ENCODE results near the gene ARHGAP10. TPM values are rescaled to one million over a fixed set of nuclear protein-coding genes. Genes with fewer than 3 reads are reported as not detected.

The ARHGAP10 gene
- total RNA-seq, 4 donors from 2014 or later: 186 to 296 (median 192) TPM

DNA sequence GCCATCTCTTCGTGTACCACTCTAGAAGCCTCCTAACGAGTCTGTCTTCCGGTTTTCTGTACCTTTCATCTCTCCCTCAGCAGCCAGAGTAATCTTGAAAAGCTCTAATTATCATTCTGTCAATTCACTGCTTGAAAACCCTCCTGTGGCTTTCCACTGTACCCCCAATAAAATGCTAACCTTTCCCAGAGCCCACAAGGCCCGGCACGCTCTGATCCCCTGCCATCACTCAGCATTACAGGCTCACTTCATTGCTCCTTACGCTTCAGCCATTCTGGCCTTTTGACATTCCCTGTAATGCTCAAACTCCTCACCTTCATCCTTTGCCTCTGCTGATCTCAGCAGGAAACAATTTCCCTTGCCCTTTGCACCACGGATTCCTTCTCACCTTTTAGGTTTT lies 112.9 kb downstream of the ARHGAP10 start:
- H3K4me1 ChIP-seq: peaks cover 81 to 99% (median 94%) of the 10 kb centered on the region in 4 donors
- 92% methylated on average over 7 of the region's 7 CpGs for WGBS
- H3K27ac ChIP-seq (replicated peaks in 1 of 4): peak overlapping the region in 3 of 4 donors; percentile 12 to 77 (median 73)
- TF ChIP-seq, protein P1, sequence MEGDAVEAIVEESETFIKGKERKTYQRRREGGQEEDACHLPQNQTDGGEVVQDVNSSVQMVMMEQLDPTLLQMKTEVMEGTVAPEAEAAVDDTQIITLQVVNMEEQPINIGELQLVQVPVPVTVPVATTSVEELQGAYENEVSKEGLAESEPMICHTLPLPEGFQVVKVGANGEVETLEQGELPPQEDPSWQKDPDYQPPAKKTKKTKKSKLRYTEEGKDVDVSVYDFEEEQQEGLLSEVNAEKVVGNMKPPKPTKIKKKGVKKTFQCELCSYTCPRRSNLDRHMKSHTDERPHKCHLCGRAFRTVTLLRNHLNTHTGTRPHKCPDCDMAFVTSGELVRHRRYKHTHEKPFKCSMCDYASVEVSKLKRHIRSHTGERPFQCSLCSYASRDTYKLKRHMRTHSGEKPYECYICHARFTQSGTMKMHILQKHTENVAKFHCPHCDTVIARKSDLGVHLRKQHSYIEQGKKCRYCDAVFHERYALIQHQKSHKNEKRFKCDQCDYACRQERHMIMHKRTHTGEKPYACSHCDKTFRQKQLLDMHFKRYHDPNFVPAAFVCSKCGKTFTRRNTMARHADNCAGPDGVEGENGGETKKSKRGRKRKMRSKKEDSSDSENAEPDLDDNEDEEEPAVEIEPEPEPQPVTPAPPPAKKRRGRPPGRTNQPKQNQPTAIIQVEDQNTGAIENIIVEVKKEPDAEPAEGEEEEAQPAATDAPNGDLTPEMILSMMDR (IDR thresholded peaks at IDR 0.05): no peak
- TF ChIP-seq POLR2AphosphoS5 (IDR thresholded peaks at IDR 0.05) (no peak), POLR2A (IDR thresholded peaks at IDR 0.05; ENCODE audit: low read depth) (no peak), EP300 (IDR thresholded peaks at IDR 0.05) (no peak)
- H3K9me3 ChIP-seq: no peaks in the 10 kb centered on the region
- H3K27me3 ChIP-seq: no peaks in the 10 kb centered on the region
- intact Hi-C loops (cut with DNase I): no loop called here
- peaks cover 0 to 5% (median 0%) of the 10 kb centered on the region in 4 donors for H3K36me3 ChIP-seq
- H3K4me3 ChIP-seq: no peak overlapping the region
- DNase-seq (ENCODE audit: extremely low spot score): no peak

DNA sequence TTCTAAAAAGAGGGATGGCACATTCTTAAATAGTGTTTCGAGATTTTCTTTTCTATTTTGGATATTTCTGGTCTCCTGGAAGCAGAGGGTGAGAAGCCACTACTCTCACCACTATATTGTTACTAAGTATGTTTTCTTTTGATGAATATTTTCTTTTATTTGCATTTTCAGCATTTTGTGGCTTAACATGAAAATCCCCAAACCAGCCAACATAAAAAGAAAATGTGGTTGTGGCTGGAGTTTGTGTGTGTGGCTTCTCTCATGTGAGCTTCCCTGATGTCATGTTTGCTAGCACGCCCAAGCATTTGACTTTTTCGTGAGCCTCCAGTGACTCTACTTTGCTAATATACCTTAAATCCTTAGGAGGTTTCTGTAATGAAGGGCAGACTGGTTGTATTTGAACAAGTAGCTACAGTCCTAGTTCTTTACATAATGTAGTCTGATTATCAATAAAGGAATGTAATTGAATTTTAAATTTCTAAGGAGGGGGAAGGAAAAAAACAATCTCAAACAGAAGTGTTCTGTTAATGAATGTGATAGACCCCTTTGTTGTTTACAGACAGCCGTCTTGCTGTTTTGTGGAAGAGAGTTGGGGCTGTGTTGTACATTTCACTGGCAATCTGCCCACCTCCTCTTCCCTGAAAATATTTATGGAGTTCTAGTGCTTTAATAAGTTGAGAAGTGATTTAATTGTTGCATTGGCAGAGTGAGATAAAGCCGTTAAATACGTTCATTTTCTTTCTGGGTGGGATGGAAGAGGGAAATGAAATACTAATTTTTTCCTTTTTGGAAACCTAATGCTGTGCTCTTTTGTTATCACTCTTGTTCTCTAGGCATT lies 114.6 kb downstream of the ARHGAP10 start:
- Histone ChIP-seq H3K4me1 (peaks cover 65 to 89% (median 76%) of the 10 kb centered on the region in 4 donors), H3K4me3 (no peak overlapping the region), H3K27ac (replicated peaks in 1 of 4) (peak overlapping the region; percentile 64 to 77 (median 69)), H3K9me3 (no peaks in the 10 kb centered on the region), H3K27me3 (no peaks in the 10 kb centered on the region), H3K36me3 (peaks cover 0 to 17% (median 4%) of the 10 kb centered on the region in 4 donors)
- intact Hi-C loops (cut with DNase I): no loop called here
- 70% methylated on average over 6 of the region's 6 CpGs for whole genome bisulfite sequencing
- DNase-seq (ENCODE audit: extremely low spot score): no peak
- no peak for TF ChIP-seq POLR2AphosphoS5 (IDR thresholded peaks at IDR 0.05)
- no peak for TF ChIP-seq EP300 (IDR thresholded peaks at IDR 0.05)
- no peak for TF ChIP-seq POLR2A (IDR thresholded peaks at IDR 0.05; ENCODE audit: low read depth)
- TF ChIP-seq, protein P1 (IDR thresholded peaks at IDR 0.05): no peak

DNA sequence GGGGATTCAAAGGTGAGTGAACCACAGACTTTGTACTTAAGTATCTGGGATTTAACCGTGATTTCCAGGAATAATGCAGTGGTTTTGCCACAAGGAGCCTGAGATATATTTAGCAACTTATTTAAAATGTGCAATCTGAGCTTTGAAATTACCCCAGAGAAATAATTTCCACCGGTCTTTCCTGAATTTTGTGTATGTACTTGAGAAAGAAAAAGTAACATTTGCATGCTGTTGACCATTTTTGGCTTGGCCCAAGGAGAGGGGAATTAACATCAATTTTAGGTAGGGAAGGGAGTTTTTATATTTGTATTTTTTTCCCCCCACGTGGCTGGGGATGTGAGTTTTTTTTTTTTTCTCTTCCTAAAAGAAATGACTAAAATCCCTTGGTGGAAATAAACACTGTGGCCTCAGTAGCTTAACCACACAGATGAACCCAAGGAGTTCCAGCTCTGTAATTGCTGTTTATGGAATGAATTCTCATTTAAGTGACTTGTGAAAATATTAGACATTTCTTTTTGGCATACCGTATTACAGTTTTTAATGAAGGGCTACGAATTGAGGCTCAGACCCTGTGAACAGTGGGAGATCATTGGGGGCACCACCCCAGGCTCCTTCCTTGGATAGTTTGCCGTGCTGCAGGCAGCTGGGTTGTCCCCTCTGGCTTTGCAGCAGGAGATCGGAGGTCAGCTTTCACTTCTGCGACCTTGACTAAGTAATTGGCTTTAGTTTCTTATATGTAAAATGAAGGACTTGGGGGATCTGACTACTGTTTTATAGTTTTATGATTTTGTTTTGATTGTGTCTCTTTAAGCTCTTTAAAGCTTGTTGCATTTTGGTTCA lies 116.1 kb downstream of the ARHGAP10 start:
- no peaks in the 10 kb centered on the region for H3K9me3 ChIP-seq
- intact Hi-C loops (cut with DNase I): no loop called here
- H3K27me3 ChIP-seq: no peaks in the 10 kb centered on the region
- TF ChIP-seq EP300 (IDR thresholded peaks at IDR 0.05) (no peak), POLR2AphosphoS5 (IDR thresholded peaks at IDR 0.05) (no peak)
- TF ChIP-seq, protein P1 (IDR thresholded peaks at IDR 0.05): no peak
- DNase-seq (ENCODE audit: extremely low spot score): no peak
- 62% methylated on average over 8 of the region's 8 CpGs for WGBS
- peaks cover 54 to 84% (median 65%) of the 10 kb centered on the region in 4 donors for H3K4me1 ChIP-seq
- H3K36me3 ChIP-seq: peaks cover 0 to 17% (median 4%) of the 10 kb centered on the region in 4 donors
- peak overlapping the region; percentile 64 to 77 (median 69) for H3K27ac ChIP-seq (replicated peaks in 1 of 4)
- H3K4me3 ChIP-seq: peak overlapping the region in 1 of 4 donors; percentile 5

DNA sequence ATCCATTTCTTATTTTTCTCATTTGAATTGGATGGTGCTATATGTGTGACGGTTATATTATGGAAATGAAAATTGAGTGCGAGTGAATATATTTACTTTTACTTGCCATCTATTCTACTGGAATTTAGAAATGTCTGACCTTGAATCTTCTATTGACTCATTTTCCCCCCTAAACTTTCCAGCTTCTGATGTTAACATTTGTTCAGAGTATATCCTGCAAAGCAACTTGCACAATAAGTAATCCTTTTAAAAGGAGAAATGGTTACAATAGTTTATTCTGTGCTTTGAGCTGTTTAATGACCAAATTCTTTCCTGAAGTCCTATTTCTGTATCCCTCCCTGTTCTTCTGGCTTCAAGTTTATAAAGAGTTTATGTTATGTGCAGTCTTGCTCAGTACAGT lies 116.7 kb downstream of the ARHGAP10 start:
- Histone ChIP-seq H3K27ac (replicated peaks in 1 of 4) (peak overlapping the region; percentile 64 to 77 (median 69)), H3K27me3 (no peaks in the 10 kb centered on the region)

More for the DNA sequence above, 116.7 kb downstream of the ARHGAP10 start:
- H3K9me3 ChIP-seq: no peaks in the 10 kb centered on the region
- H3K4me3 ChIP-seq: peak overlapping the region in 1 of 4 donors; percentile 5
- intact Hi-C loops (cut with DNase I): no loop called here
- H3K4me1 ChIP-seq: peaks cover 49 to 84% (median 65%) of the 10 kb centered on the region in 4 donors
- 52% methylated on average over 2 of the region's 2 CpGs for WGBS
- peaks cover 0 to 17% (median 4%) of the 10 kb centered on the region in 4 donors for H3K36me3 ChIP-seq
- DNase-seq (ENCODE audit: extremely low spot score): no peak
- no peak for TF ChIP-seq POLR2A (IDR thresholded peaks at IDR 0.05; ENCODE audit: low read depth)
- no peak for TF ChIP-seq EP300 (IDR thresholded peaks at IDR 0.05)
- TF ChIP-seq POLR2AphosphoS5 (IDR thresholded peaks at IDR 0.05): no peak
- TF ChIP-seq, protein P1 (IDR thresholded peaks at IDR 0.05): no peak

Measured in esophagus muscularis mucosa (tissue), 4 donors.